ENCODE data around the gene CCL5. TPM values are rescaled to one million over a fixed set of nuclear protein-coding genes. Genes with fewer than 3 reads are reported as not detected.

Gene CCL5
- total RNA-seq, 1 experiment from 2014 or later = 0.34 TPM

GRCh38 chr17:35891269-35891668 is 11.1 kb upstream of the CCL5 start (continued):
- TF ChIP-seq SRF (IDR thresholded peaks at IDR 0.05; ENCODE audit: low read depth) (no peak), ZNF274 (IDR thresholded peaks at IDR 0.05; ENCODE audit: low read depth, low read length) (no peak), TCF7L2 (IDR thresholded peaks at IDR 0.05; ENCODE audit: borderline replicate concordance, extremely low read depth, insufficient read depth, insufficient read length) (no peak), YY1 (IDR thresholded peaks at IDR 0.05; ENCODE audit: extremely low read depth, insufficient replicate concordance, low read depth, low read length) (no peak), MAX (IDR thresholded peaks at IDR 0.05) (no peak)

GRCh38 chr17:35890774-35891155 is 10.6 kb upstream of the CCL5 start:
- no peak overlapping the region for H3K4me2 ChIP-seq (ENCODE audit: low read length)
- H3K36me3 ChIP-seq (ENCODE audit: control insufficient read depth in 1 of 2, insufficient read depth in 2 of 2, low read length in 2 of 2) = no peaks in the 10 kb centered on the region
- ChIA-PET RAD21 (ENCODE audit: low non-redundant PET in 1 of 2, low total read pairs in 2 of 2, uncharacterized antibody in 2 of 2, unreplicated experiment in 2 of 2) (interaction anchor here in 1 of 2 experiments (0.7 kb wide), 1 partner anchor 114 kb away, joined by 5 read pairs; no protein-coding TSS in a partner anchor), CTCF (no interaction called here), POLR2A (no interaction called here)
- H3K79me2 ChIP-seq (ENCODE audit: insufficient read depth, low read length) = no peaks in the 10 kb centered on the region
- no TSS peak for BruUV-seq (replicated peaks)
- no peak overlapping the region for H3K27ac ChIP-seq (ENCODE audit: low read depth, low read length)
- no peak overlapping the region for H3K9ac ChIP-seq (ENCODE audit: low read length)
- H3K9me3 ChIP-seq (ENCODE audit: control insufficient read depth in 1 of 2, insufficient read depth in 1 of 2, low read depth in 1 of 2, low read length in 2 of 2) = no peaks in the 10 kb centered on the region
- DNase-seq (ENCODE audit: low read depth, low spot score) (no peak), ATAC-seq (no peak)
- H4K20me1 ChIP-seq (ENCODE audit: insufficient read depth) = no peaks in the 10 kb centered on the region
- no peaks in the 10 kb centered on the region for H3K4me1 ChIP-seq (ENCODE audit: control insufficient read depth in 1 of 2, insufficient read depth in 2 of 2, low read length in 2 of 2)
- no peaks in the 10 kb centered on the region for H3K27me3 ChIP-seq (ENCODE audit: insufficient read depth, low read length)
- H2AFZ ChIP-seq (ENCODE audit: low read depth, low read length, poor library complexity, severe bottlenecking) = no peak overlapping the region
- no peak overlapping the region for H3K4me3 ChIP-seq (replicated peaks in 1 of 2; ENCODE audit: low read depth in 1 of 2, low read length in 2 of 2)
- intact Hi-C loops (cut with micrococcal nuclease) = no loop called here
- TF ChIP-seq POLR2A (IDR thresholded peaks at IDR 0.05; ENCODE audit: borderline replicate concordance, extremely low read depth, insufficient read depth, insufficient read length) (no peak), CEBPB (IDR thresholded peaks at IDR 0.05; ENCODE audit: low read depth) (no peak)
- H3K9me2 ChIP-seq (ENCODE audit: insufficient read depth) = no peaks in the 10 kb centered on the region

Measured in HCT116 (cell line).